IPS-18a (cell line): ENCODE data around the gene ACSM4.
"Not testable (repeated sequence)": the region's sequence is repeated elsewhere in the genome, so short reads cannot be mapped to it uniquely, and the experiment has no call there.

Source experiments
- H3K27ac ChIP-seq: one replicate; pipeline ENCODE4 v1.5.1; 2013; ENCODE audit warnings: low read length
- H3K27me3 ChIP-seq: one replicate; pipeline ENCODE4 v1.6.1; 2013; ENCODE audit warnings: mild to moderate bottlenecking, low read length; ENCODE audit not compliant: control insufficient read depth, insufficient read depth
- H3K36me3 ChIP-seq: one replicate; pipeline ENCODE4 v1.6.1; 2013; ENCODE audit warnings: low read depth, low read length; ENCODE audit not compliant: control insufficient read depth
- H3K4me1 ChIP-seq: one replicate; pipeline ENCODE4 v1.6.1; 2013; ENCODE audit warnings: low read depth, low read length; ENCODE audit not compliant: control insufficient read depth
- H3K4me3 ChIP-seq: one replicate; pipeline ENCODE4 v1.5.1; 2013; ENCODE audit warnings: low read length
- H3K9ac ChIP-seq: one replicate; pipeline ENCODE4 v1.6.1; 2013; ENCODE audit warnings: mild to moderate bottlenecking, low read length, moderate library complexity
- H3K9me3 ChIP-seq: one replicate; pipeline ENCODE4 v1.6.1; 2013; ENCODE audit warnings: low read depth, low read length; ENCODE audit not compliant: control insufficient read depth

ACSM4 gene

DNA sequence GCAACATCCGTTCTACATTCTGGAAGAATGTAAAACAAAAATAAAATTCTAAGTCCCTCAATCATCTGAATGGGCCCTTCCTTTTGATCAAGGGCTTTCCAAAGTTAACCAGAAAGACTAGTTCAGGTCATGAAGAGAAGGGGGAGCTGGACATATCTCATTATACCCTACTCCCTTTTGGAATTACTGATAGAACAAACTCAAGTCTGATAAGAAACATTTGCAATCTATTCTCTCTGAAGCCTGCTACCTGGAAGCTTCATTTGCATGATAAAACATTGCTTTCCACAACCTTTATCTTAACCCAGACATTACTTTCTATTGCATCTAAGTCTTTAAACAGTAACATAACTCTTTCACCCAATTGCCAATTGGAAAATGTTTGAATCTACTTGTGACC is 8.3 kb upstream of the ACSM4 start:
- Histone ChIP-seq H3K27me3 (no peaks in the 10 kb centered on the region), H3K27ac (peak overlapping the region; percentile 26), H3K9ac (no peak overlapping the region), H3K9me3 (peaks cover 1% of the 10 kb centered on the region), H3K4me1 (peaks cover 31% of the 10 kb centered on the region), H3K4me3 (no peak overlapping the region), H3K36me3 (no peaks in the 10 kb centered on the region)

- Histone ChIP-seq H3K4me1 (peaks cover 35% of the 10 kb centered on the region), H3K9me3 (no peaks in the 10 kb centered on the region), H3K27me3 (no peaks in the 10 kb centered on the region), H3K9ac (no peak overlapping the region), H3K36me3 (no peaks in the 10 kb centered on the region), H3K27ac (no peak overlapping the region), H3K4me3 (no peak overlapping the region)
Observed at GRCh38 chr12:7297865-7298264, 6.0 kb upstream of the ACSM4 start.

GRCh38 chr12:7302266-7302986 is 1.4 kb upstream of the ACSM4 start:
- no peak overlapping the region for H3K27ac ChIP-seq
- H3K27me3 ChIP-seq: no peaks in the 10 kb centered on the region
- no peak overlapping the region for H3K9ac ChIP-seq
- H3K9me3 ChIP-seq: no peaks in the 10 kb centered on the region
- H3K4me3 ChIP-seq: no peak overlapping the region
- peaks cover 9% of the 10 kb centered on the region for H3K4me1 ChIP-seq
- no peaks in the 10 kb centered on the region for H3K36me3 ChIP-seq

DNA sequence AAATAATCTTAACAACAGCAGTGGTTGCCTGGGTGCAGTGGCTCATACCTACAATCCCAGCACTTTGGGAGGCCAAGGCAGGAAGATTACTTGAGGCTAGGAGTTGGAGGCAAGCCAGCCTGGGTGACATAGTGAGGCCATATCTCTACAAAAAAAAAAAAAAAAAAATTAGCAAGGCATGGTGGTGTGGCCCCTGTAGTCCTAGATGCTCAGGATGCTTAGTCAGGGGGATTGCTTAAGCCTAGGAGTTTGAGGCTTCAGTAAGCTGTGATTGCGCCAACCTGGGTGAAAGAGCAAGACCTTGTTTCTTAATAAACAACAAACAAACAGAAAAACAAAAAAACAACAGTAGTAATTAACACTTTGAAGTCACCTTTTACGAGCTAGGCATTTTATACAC is 642 bp upstream of the ACSM4 start:
- no peaks in the 10 kb centered on the region for H3K36me3 ChIP-seq
- no peaks in the 10 kb centered on the region for H3K27me3 ChIP-seq
- H3K4me1 ChIP-seq: peaks cover 5% of the 10 kb centered on the region
- H3K27ac ChIP-seq: no peak overlapping the region
- no peak overlapping the region for H3K9ac ChIP-seq
- no peak overlapping the region for H3K4me3 ChIP-seq
- no peaks in the 10 kb centered on the region for H3K9me3 ChIP-seq

DNA sequence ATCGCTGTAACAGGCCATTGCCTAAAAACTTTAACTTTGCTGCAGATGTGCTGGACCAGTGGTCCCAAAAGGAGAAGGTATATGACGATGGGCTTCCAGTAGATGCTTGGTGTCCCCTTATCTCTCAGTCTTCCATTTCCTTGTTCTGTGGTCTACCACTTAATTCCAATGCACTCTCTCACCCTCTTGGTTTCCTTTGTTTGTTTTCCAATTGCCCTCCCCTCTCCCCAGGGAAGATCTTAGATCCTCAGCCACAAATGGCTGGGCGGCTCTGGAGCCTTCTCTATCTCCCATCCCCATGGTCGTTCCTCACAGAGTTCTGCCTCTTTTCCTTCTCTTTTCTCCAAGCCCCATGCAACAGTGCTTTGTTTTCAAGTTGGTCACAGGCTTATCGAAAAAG is 584 bp downstream of the ACSM4 start:
- H3K9ac ChIP-seq: no peak overlapping the region
- H3K36me3 ChIP-seq: no peaks in the 10 kb centered on the region
- H3K9me3 ChIP-seq: no peaks in the 10 kb centered on the region
- peaks cover 5% of the 10 kb centered on the region for H3K4me1 ChIP-seq
- no peak overlapping the region for H3K4me3 ChIP-seq
- H3K27me3 ChIP-seq: no peaks in the 10 kb centered on the region
- H3K27ac ChIP-seq: no peak overlapping the region

GRCh38 chr12:7310070-7310469 is 6.2 kb downstream of the ACSM4 start:
- H3K4me3 ChIP-seq: no peak overlapping the region

GRCh38 chr12:7319930-7320329 is 16.1 kb downstream of the ACSM4 start:
- H3K9ac ChIP-seq: no peak overlapping the region
- H3K4me3 ChIP-seq: no peak overlapping the region
- no peaks in the 10 kb centered on the region for H3K36me3 ChIP-seq
- H3K27me3 ChIP-seq: no peaks in the 10 kb centered on the region
- H3K27ac ChIP-seq: no peak overlapping the region
- H3K9me3 ChIP-seq: no peaks in the 10 kb centered on the region
- no peaks in the 10 kb centered on the region for H3K4me1 ChIP-seq

More at GRCh38 chr12:7310070-7310469, 6.2 kb downstream of the ACSM4 start:
- Histone ChIP-seq H3K9ac (no peak overlapping the region), H3K4me1 (no peaks in the 10 kb centered on the region), H3K27me3 (no peaks in the 10 kb centered on the region), H3K36me3 (no peaks in the 10 kb centered on the region), H3K9me3 (no peaks in the 10 kb centered on the region), H3K27ac (no peak overlapping the region)

DNA sequence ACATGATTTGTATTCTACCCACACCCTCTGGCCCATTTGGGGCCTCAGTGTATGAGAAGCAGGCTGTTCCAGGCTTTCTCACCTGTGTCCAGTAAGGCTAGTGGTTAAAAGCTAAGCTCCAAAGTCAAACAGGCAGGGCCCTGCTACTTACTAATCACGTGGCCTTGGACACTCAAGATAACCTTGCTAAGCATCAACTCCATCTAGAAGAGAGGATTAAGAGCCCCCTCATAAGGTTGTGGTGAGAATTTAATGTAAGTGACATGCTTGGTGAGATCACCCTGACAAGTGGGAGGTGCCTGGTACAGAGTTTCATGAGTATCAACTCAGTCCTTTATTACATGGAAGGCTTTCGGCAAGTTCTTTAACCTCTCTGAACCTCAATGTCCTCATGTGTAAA is 17.8 kb downstream of the ACSM4 start:
- Histone ChIP-seq H3K27me3 (no peaks in the 10 kb centered on the region), H3K4me3 (no peak overlapping the region), H3K4me1 (no peaks in the 10 kb centered on the region), H3K9ac (no peak overlapping the region), H3K36me3 (no peaks in the 10 kb centered on the region), H3K27ac (no peak overlapping the region), H3K9me3 (no peaks in the 10 kb centered on the region)

DNA sequence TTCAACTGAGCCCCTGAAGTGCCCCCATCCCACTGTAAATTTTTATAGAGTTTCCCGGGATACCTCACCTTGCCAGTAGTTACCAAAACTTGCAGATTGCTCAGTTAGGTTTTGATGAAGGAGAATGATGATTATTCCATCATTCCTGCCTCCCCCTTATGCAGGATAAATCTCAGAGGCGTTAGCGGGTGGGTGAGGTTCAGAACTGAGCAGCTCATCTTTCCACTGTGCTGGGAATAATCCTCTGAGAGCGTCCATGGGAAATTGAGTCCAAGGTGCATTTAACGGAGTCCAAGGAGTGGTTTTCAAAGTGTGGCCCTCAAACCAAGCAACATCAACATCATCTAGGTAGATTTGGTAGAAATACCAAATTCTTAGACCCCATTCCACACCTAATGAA is 18.7 kb downstream of the ACSM4 start:
- no peak overlapping the region for H3K9ac ChIP-seq
- H3K27ac ChIP-seq: no peak overlapping the region
- H3K4me3 ChIP-seq: no peak overlapping the region
- no peaks in the 10 kb centered on the region for H3K36me3 ChIP-seq
- no peaks in the 10 kb centered on the region for H3K27me3 ChIP-seq
- no peaks in the 10 kb centered on the region for H3K4me1 ChIP-seq
- no peaks in the 10 kb centered on the region for H3K9me3 ChIP-seq

DNA sequence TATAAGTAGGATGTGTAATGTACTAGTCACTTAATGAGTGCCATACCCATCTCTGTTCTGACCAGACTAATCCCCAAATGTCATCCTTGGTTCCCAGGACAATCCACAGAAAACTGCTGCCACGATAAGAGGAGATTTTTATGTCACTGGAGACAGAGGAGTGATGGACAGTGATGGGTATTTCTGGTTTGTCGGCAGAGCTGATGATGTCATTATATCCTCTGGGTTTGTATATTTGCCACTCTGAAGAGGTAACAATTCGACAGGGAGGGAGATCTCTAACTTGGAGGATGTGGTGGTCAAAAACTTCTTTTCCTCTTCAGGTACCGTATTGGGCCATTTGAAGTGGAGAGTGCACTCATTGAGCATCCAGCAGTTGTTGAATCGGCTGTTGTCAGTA is 20.3 kb downstream of the ACSM4 start:
- H3K27ac ChIP-seq: no peak overlapping the region
- H3K27me3 ChIP-seq: no peaks in the 10 kb centered on the region
- H3K4me3 ChIP-seq: no peak overlapping the region
- H3K36me3 ChIP-seq: no peaks in the 10 kb centered on the region
- no peak overlapping the region for H3K9ac ChIP-seq
- H3K9me3 ChIP-seq: no peaks in the 10 kb centered on the region
- no peaks in the 10 kb centered on the region for H3K4me1 ChIP-seq

GRCh38 chr12:7327918-7328317 is 24.0 kb downstream of the ACSM4 start:
- Histone ChIP-seq H3K27me3 (no peaks in the 10 kb centered on the region), H3K9ac (no peak overlapping the region), H3K27ac (no peak overlapping the region), H3K4me1 (no peaks in the 10 kb centered on the region), H3K9me3 (peaks cover 7% of the 10 kb centered on the region), H3K4me3 (no peak overlapping the region), H3K36me3 (no peaks in the 10 kb centered on the region)

GRCh38 chr12:7337790-7338189 is 33.9 kb downstream of the ACSM4 start:
- H3K27ac ChIP-seq: not testable (repeated sequence)

More at GRCh38 chr12:7337790-7338189, 33.9 kb downstream of the ACSM4 start:
- not testable (repeated sequence) for H3K9ac ChIP-seq, H3K4me1 ChIP-seq, H3K36me3 ChIP-seq, H3K27me3 ChIP-seq, H3K4me3 ChIP-seq, H3K9me3 ChIP-seq
